HUES64 (cell line): ENCODE measurements around the gene UFSP1.
"Not testable (repeated sequence)": the region's sequence is repeated elsewhere in the genome, so short reads cannot be mapped to it uniquely, and the experiment has no call there.

Experiments used
- H3K27ac ChIP-seq: 2 replicates; pipeline ENCODE4 v1.7.0; 2013; ENCODE audit warnings: low read depth, low read length, inconsistent platforms
- H3K27me3 ChIP-seq: 2 replicates; pipeline ENCODE4 v1.6.1; 2013; ENCODE audit warnings: mild to moderate bottlenecking, low read length; ENCODE audit not compliant: insufficient read depth
- H3K36me3 ChIP-seq: 2 replicates; pipeline ENCODE4 v1.6.1; 2013; ENCODE audit warnings: mild to moderate bottlenecking, low read length; ENCODE audit not compliant: insufficient read depth
- H3K4me1 ChIP-seq: 2 replicates; pipeline ENCODE4 v1.6.1; 2013; ENCODE audit warnings: mild to moderate bottlenecking, low read length, moderate library complexity; ENCODE audit not compliant: insufficient read depth
- H3K4me3 ChIP-seq: 2 replicates; pipeline ENCODE4 v1.5.1; 2013; ENCODE audit warnings: mild to moderate bottlenecking, low read length, moderate library complexity
- H3K9ac ChIP-seq: 2 replicates; pipeline ENCODE4 v1.6.1; 2013; ENCODE audit warnings: mild to moderate bottlenecking, low read depth, low read length
- H3K9me3 ChIP-seq: 2 replicates; pipeline ENCODE4 v1.6.1; 2013; ENCODE audit warnings: low read depth, low read length; ENCODE audit not compliant: insufficient read depth
- WGBS: fragments of 150-250, 120-280 bp; methylation state at CpG from one replicate; pipeline ENCODE4 v1.1.7; 2013; ENCODE audit warnings: missing lambda C conversion rate; 5-methylcytosine and 5-hydroxymethylcytosine counted together

UFSP1 gene

DNA sequence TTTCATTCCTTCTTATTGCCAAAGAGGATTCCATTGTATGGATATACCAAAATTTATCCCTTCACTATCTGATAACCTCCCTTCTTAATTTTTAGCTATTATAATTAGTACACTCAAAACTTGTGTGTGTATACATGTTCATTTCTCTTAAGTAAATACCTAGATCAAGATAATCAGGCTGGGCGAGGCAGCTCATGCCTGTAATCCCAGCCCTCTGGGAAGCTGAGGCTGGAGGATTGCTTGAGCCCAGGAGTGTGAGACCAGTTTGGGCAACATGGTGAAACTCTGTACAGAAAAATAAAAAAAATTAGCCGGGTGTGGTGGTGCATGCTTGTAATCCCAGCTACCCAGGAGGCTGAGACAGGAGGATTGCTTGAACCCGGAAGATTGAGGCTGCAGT lies 22.0 kb upstream of the UFSP1 start:
- Histone ChIP-seq H3K9ac (no peak overlapping the region), H3K36me3 (no peaks in the 10 kb centered on the region), H3K4me3 (no peak overlapping the region), H3K4me1 (no peaks in the 10 kb centered on the region), H3K27me3 (no peaks in the 10 kb centered on the region), H3K27ac (no peak overlapping the region), H3K9me3 (no peaks in the 10 kb centered on the region)
- WGBS = 91% methylated on average over 3 of the region's 3 CpGs

DNA sequence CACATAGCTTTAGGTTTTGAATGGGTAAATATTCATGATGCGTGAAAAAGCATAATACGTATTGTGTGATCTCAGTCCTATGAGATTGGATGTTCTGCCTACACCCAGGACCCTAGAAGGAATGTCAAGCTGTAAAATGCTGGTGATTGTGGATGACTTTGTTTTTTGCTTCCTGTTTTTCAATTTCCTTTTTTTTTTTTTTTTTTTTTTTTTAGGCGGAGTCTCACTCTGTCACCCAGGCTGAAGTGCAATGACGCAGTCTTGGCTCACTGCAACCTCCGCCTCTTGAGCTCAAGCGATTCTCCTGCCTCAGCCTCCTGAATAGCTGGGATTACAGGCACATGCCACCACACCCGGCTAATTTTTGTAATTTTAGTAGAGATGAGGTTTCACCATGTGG lies 20.9 kb upstream of the UFSP1 start:
- not testable (repeated sequence) for H3K4me1 ChIP-seq, H3K9ac ChIP-seq, H3K9me3 ChIP-seq, H3K4me3 ChIP-seq, H3K27me3 ChIP-seq, H3K27ac ChIP-seq, H3K36me3 ChIP-seq
- 94% methylated on average over 7 of the region's 7 CpGs for WGBS

DNA sequence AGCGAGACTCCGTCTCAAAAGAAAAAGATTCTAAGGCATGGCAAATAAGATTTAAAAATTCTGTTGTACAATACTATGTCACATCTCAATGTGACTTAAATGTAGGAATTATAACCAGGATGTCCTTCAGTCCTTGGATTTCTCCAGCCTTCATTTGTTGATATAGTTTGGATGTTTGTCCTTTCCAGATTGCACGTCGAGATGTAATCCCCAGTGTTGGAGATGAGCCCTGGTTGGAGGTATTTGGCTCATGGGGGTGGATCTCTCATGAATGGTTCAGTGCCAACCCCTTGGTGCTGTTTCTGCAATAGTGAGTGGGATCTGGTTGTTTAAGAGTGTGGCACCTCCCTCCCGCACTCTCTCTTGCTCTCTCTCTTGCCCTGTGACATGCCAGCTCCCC lies 19.0 kb upstream of the UFSP1 start:
- no peak overlapping the region for H3K4me3 ChIP-seq
- no peak overlapping the region for H3K27ac ChIP-seq
- 88% methylated on average over 5 of the region's 5 CpGs for WGBS
- no peaks in the 10 kb centered on the region for H3K36me3 ChIP-seq
- H3K9ac ChIP-seq = no peak overlapping the region
- H3K9me3 ChIP-seq = no peaks in the 10 kb centered on the region
- no peaks in the 10 kb centered on the region for H3K4me1 ChIP-seq
- no peaks in the 10 kb centered on the region for H3K27me3 ChIP-seq

DNA sequence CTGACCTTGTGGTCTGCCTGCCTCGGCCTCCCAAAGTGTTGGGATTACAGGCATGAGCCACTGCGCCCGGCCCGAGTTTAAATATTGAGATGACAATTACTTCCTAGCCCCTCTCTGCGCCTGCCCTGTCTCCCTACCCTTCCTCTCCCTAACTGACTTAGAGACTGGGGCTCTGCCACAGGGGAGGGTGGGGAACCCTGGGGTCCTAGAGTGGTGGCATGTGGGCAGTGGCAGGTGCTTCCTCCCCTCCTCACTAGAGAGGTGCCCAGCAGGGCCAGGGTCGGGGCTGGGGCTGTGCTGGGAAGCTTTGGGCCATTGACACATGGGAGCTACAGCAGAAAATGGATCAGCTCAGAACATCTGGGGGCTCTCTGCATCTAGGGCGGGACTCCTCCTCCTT lies 13.1 kb upstream of the UFSP1 start:
- 97% methylated on average over 6 of the region's 7 CpGs for WGBS
- no peak overlapping the region for H3K27ac ChIP-seq
- H3K9me3 ChIP-seq = no peaks in the 10 kb centered on the region
- H3K4me3 ChIP-seq = no peak overlapping the region
- no peaks in the 10 kb centered on the region for H3K36me3 ChIP-seq
- no peak overlapping the region for H3K9ac ChIP-seq
- no peaks in the 10 kb centered on the region for H3K4me1 ChIP-seq
- H3K27me3 ChIP-seq = no peaks in the 10 kb centered on the region; the same call in 1 of the 2 replicates

DNA sequence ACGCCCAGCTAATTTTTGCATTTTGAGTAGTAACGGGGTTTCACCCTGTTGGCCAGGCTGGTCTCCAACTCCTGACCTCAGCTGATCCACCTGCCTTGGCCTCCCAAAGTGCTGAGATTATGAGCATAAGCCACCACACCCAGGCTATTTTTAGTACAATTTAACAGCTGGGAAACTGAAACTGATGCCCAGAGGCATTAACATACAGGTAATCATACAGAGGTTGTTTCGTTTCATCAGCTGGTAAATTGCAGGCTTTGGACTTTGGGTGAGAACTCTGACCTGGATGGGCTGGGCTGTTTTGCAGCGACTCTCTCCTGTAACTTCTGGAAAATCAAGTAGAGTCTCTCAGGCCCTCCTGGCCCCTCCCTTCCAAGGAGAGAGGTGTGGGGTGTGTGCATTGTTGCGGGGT lies 12.4 kb upstream of the UFSP1 start:
- no peak overlapping the region for H3K4me3 ChIP-seq
- 92% methylated on average over 5 of the region's 5 CpGs for WGBS
- H3K4me1 ChIP-seq = no peaks in the 10 kb centered on the region
- H3K36me3 ChIP-seq = no peaks in the 10 kb centered on the region
- peaks cover 4% of the 10 kb centered on the region for H3K27me3 ChIP-seq
- no peak overlapping the region for H3K27ac ChIP-seq
- H3K9ac ChIP-seq = no peak overlapping the region
- no peaks in the 10 kb centered on the region for H3K9me3 ChIP-seq

DNA sequence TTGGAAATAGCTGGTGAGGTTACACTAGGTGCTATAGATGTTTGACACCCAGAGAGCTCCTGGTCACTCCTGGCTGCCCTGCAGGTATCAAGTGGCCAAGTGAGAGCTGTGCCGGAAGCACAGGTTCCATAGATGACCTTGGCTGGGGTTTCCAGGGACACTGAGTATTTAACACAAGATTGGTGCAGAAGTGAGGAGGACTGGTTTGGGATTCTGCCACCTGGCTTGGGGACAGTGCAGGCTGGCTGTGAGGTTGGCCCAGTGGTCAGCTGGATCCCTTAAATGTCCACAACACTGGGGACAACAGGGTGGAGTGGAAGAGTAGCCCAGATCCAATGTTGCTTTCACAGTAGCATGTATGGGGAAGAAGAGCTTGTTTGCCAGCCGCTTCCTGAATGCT lies 11.5 kb upstream of the UFSP1 start:
- H3K9ac ChIP-seq = no peak overlapping the region
- H3K27ac ChIP-seq = no peak overlapping the region
- no peaks in the 10 kb centered on the region for H3K36me3 ChIP-seq
- 94% methylated on average over 1 of the region's 2 CpGs for WGBS
- peaks cover 13% of the 10 kb centered on the region for H3K27me3 ChIP-seq
- no peaks in the 10 kb centered on the region for H3K9me3 ChIP-seq
- H3K4me3 ChIP-seq = no peak overlapping the region
- H3K4me1 ChIP-seq = no peaks in the 10 kb centered on the region

DNA sequence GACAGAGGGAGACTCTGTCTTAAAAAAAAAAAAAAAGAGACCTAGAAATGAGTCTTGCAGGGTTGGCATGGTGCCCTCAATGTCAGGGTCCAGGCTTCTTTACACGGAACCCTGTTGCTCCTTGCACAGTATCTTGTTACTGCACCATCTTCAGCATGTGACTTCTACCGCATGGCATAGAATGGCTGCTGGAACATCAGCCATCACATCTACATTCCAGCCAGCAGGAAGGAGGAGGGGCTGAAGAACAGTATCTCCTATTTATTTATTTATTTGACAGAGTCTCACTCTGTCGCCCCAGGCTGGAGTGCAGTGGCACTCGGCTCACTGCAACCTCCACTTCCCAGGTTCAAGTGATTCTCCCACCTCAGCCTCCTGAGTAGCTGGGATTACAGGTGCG lies 9.9 kb upstream of the UFSP1 start:
- WGBS = 92% methylated on average over 5 of the region's 5 CpGs
- Histone ChIP-seq H3K9me3 (no peaks in the 10 kb centered on the region), H3K4me3 (no peak overlapping the region), H3K36me3 (no peaks in the 10 kb centered on the region), H3K27ac (no peak overlapping the region), H3K27me3 (peaks cover 26% of the 10 kb centered on the region), H3K9ac (no peak overlapping the region), H3K4me1 (no peaks in the 10 kb centered on the region)

DNA sequence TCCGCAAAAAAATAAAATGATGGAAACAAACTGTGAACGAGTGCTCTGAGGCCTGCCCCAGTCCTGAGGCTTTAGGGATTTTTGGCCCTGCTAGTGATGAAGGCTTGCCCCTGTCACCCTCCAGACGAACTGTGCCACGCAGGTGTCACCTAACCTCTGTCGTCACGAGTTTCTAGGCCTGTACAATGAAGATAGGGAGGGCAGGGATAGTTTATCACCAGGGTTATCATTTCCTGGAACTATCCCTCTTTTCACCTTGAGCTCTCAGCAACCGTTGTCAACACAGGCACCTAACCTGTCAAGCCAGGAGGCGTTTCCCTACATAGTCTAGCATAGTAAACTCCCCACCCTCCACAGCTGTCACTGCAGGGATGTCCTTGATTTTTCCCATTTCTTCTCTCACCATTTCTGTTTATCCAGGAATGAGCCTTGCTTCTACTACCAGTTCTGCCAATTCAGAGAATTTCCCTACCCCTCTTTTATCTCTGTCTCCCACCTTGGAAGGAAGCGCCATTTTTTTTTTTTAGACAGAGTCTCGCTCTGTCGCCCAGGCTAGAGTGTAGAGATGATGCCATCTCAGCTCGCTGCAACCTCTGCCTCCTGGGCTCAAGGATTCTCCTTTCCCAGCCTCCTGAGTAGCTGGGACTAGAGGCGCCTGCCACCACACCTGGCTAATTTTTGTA lies 8.4 kb upstream of the UFSP1 start:
- WGBS = 89% methylated on average over 13 of the region's 13 CpGs
- H3K4me3 ChIP-seq = no peak overlapping the region
- H3K4me1 ChIP-seq = no peaks in the 10 kb centered on the region
- no peaks in the 10 kb centered on the region for H3K36me3 ChIP-seq
- no peak overlapping the region for H3K27ac ChIP-seq
- H3K9ac ChIP-seq = no peak overlapping the region
- H3K27me3 ChIP-seq = peaks cover 28% of the 10 kb centered on the region
- H3K9me3 ChIP-seq = no peaks in the 10 kb centered on the region

DNA sequence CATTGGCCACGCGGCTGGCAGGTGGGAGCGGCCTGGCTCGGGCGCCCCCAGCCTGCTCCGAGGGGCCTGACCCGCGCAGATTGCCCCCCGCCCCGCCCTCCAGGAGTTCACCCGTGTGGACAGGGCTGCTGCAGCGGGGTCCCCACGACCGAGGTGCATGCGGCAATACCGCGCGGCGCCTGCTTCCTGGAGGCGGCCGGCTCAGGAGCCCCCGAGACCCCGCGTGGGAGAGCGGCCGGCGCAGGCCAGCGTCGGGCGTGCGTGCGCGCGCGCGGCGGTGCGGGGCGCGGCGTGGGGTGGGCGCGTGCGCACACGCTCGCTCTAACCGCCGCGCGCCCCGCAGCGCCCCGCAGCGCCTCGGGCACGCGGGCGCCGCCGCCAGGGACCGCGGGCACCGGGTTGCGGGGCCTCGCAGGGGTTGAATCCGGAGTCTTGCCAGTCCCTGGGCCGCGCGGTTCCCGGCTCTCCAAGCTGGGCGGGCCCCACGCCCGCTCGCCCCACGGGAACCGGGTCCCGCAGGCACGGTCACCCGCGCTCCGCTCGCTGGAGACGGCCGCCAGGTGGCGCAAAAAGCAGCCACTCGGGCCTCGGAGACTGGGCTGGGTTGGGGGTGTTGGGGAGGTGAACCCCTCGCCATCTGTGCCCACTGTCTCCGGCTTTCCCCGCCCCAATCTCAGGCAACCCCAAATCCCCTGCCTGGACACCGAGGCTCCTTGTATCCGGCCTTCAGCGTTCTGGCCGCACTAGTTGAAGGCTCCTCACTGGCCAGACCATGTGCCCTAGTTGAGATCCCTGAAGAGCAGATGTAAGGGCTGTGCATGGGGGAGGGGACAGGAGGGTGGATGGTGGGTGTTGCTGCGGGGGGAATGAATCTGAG lies 7.5 kb upstream of the UFSP1 start:
- Histone ChIP-seq H3K9ac (no peak overlapping the region), H3K4me1 (no peaks in the 10 kb centered on the region), H3K36me3 (no peaks in the 10 kb centered on the region), H3K9me3 (no peaks in the 10 kb centered on the region), H3K27ac (no peak overlapping the region), H3K27me3 (peaks cover 28% of the 10 kb centered on the region), H3K4me3 (peak overlapping the region; percentile 37)
- WGBS = 2% methylated on average over 95 of the region's 95 CpGs

DNA sequence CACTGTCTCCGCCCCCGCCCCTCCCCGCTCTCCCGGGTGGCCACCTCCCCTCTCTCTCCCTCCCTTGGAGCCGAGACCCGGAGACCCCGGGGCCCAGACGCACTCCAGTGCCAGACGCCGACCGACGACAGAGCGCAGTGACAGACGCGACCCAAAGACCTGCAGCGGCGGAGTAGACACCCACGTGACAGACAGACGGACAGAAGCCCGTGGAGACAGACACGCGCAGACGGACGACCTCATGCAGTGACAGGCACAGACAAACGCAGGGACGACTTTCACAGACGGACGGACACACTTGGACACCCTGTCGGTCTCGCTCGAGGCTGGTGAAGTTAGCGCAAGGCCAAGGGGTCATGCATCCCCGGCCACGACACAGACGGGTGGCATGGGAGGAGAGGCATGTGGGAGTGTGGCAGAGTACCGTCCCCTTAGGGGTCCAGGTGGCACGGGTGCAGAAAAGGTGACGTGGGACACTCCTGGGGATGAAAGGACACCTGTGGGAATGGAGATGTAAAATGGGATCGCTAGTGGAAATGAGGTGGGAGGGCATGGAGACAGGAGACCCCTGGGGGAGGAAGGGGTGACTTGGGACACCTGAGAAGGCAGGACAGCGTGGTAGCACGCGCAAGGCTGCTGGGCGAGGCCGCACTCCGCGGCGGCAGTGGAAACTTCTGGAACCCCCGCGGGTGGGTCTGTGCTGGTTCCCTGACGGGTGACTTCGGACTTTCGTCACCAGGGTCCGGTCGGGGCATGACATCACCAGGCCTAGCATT lies 6.6 kb upstream of the UFSP1 start:
- H3K9me3 ChIP-seq = no peaks in the 10 kb centered on the region
- H3K4me1 ChIP-seq = no peaks in the 10 kb centered on the region
- H3K4me3 ChIP-seq = peak overlapping the region; percentile 37
- H3K36me3 ChIP-seq = no peaks in the 10 kb centered on the region
- 4% methylated on average over 52 of the region's 54 CpGs for WGBS
- H3K27me3 ChIP-seq = peaks cover 28% of the 10 kb centered on the region
- no peak overlapping the region for H3K27ac ChIP-seq
- H3K9ac ChIP-seq = no peak overlapping the region

DNA sequence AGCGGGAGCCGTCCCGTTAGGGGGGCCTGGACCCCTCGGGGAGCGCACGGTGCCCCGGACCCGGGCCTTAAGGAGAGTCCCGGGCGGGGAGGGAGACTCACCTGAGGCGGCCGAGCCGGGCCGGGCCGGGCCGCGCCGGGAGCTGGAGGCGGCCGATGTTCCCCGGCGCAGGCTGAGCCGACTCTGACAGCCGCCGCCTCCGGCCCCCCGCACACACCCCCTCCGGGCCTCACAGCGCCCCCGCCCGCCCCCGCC lies 6.1 kb upstream of the UFSP1 start, which contains the start of gene ACHE:
Gene ACHE, minus strand, starts transcription at position 188 of the 255 bp plus-strand sequence. CDS start 1,656 bp downstream, outside the sequence.
- Histone ChIP-seq H3K36me3 (no peaks in the 10 kb centered on the region), H3K9me3 (no peaks in the 10 kb centered on the region), H3K27ac (no peak within 1 kb of the TSS), H3K9ac (no peak within 1 kb of the TSS), H3K27me3 (peaks cover 28% of the 10 kb centered on the region), H3K4me3 (peak within 1 kb of the TSS; percentile 62), H3K4me1 (no peaks in the 10 kb centered on the region)
- WGBS = under 1% methylated on average over 26 of the region's 32 CpGs
